ENCODE data around the gene CCDC28A. TPM values are rescaled to one million over a fixed set of nuclear protein-coding genes. Genes with fewer than 3 reads are reported as not detected.

CCDC28A gene
- polyA plus RNA-seq, 2 of the 4 experiments (the other 2 are of a cell fraction): 9.0 to 23.0 TPM

DNA sequence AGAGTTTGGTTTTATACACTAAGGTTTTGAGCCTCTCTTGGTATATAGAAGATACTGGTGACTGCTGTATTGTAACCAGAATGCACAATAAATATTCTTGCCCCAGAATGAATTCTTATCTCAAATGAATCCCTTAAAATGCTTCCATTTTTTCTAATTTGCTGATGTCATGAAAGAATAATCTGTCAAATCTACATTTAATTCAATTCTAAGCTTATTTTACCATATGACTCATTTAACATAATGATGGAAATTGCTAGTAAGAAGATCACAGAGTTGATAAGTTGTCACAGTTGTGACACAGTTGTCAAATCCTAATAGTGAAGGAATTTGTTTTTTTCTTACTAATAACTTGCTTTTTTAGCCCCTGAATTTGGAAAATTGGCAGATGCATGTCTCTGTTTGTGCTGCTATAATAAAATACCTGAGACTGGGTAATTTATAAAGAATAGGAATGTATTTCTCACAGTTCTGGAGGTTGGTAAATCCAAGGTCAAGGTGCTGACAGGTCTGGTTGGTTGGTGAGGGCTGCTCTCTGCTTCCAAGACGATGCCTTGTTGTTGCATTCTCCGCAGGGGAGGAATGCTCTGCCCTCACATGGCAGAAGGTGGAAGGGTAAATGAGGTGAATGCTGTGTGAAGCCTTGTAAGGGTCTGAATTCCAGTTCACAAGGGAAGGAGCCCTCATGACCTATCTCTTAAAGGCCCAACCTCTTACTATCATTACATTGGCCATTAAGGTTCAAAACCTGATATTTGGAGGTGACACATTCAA is 27.0 kb downstream of the CCDC28A start:
- H3K4me1 ChIP-seq: no peaks in the 10 kb centered on the region
- ATAC-seq: no peak
- ChIA-PET CTCF (interaction anchor here (0.8 kb wide), 1 partner anchor 34 kb away, joined by 4 read pairs; no protein-coding TSS in a partner anchor), POLR2A (no interaction called here)
- H3K27ac ChIP-seq: no peak overlapping the region
- H3K4me3 ChIP-seq: no peak overlapping the region
- no peaks in the 10 kb centered on the region for H3K9me3 ChIP-seq
- no peak overlapping the region for H3K4me2 ChIP-seq
- no peak for TF ChIP-seq RCOR1 (IDR thresholded peaks at IDR 0.05; ENCODE audit: low read depth, low read length)
- TF ChIP-seq HMGXB4 (CRISPR knock-in tag; IDR thresholded peaks at IDR 0.05; ENCODE audit: borderline replicate concordance): no peak
- no peak for TF ChIP-seq HDAC2 (IDR thresholded peaks at IDR 0.05)
- TF ChIP-seq JUN (IDR thresholded peaks at IDR 0.05): no peak
- TF ChIP-seq CBX8 (IDR thresholded peaks at IDR 0.05): no peak
- no peak for TF ChIP-seq SREBF2 (IDR thresholded peaks at IDR 0.05)
- no peak for TF ChIP-seq ZSCAN20 (CRISPR knock-in tag; IDR thresholded peaks at IDR 0.05)
- no peak for TF ChIP-seq TP53 (CRISPR knock-in tag; IDR thresholded peaks at IDR 0.05)
- TF ChIP-seq, protein P1, sequence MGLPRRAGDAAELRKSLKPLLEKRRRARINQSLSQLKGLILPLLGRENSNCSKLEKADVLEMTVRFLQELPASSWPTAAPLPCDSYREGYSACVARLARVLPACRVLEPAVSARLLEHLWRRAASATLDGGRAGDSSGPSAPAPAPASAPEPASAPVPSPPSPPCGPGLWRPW (IDR thresholded peaks at IDR 0.05): no peak
- TF ChIP-seq JUNB (IDR thresholded peaks at IDR 0.05): no peak
- no peak for TF ChIP-seq SMC3 (IDR thresholded peaks at IDR 0.05)
- no peak for TF ChIP-seq BHLHE40 (IDR thresholded peaks at IDR 0.05; ENCODE audit: low read depth, low read length)
- TF ChIP-seq TFCP2L1 (CRISPR knock-in tag; IDR thresholded peaks at IDR 0.05): no peak
- FAIRE-seq: no peak
- no peak for DNase-seq (ENCODE audit: low read depth in 1 of 2, low spot score in 1 of 2)
- 50% methylated on average over 2 of the region's 2 CpGs for WGBS (ENCODE audit: missing lambda C conversion rate)

DNA sequence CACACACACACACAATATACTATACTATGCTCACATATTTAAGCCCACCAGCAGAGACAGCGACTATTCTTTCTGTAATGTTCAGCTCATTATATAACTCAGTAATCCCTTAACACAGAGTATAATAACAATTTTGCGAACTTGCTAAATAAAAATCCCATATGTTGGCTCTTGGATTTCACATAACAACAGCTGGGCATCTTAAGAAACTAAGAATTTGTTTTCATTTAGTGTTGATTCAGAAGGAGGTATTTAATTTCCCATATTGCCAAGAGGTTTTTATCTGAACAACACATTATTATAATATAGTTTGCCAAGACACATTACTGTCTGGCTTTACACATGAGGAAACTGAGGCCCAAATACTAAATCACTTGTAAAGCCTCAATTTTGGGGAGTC is 29.8 kb downstream of the CCDC28A start:
- no peak overlapping the region for H3K4me3 ChIP-seq
- FAIRE-seq (no peak), ATAC-seq (no peak), DNase-seq (ENCODE audit: low read depth in 1 of 2, low spot score in 1 of 2) (no peak)
- no peak overlapping the region for H3K27ac ChIP-seq
- TF ChIP-seq CHD4 (IDR thresholded peaks at IDR 0.05; ENCODE audit: borderline replicate concordance) (no peak), KDM1A (IDR thresholded peaks at IDR 0.05; ENCODE audit: low read depth) (no peak), CBX2 (IDR thresholded peaks at IDR 0.05; ENCODE audit: borderline replicate concordance, low read depth) (no peak), HDAC2 (IDR thresholded peaks at IDR 0.05) (no peak), HOXA7 (CRISPR knock-in tag; IDR thresholded peaks at IDR 0.05) (no peak), RNF2 (IDR thresholded peaks at IDR 0.05; ENCODE audit: borderline replicate concordance, low read depth) (no peak), TP53 (CRISPR knock-in tag; IDR thresholded peaks at IDR 0.05) (no peak), POLR2AphosphoS2 (conservative IDR thresholded peaks at IDR 0.05; ENCODE audit: low read length) (no peak), FOSB (CRISPR knock-in tag; IDR thresholded peaks at IDR 0.05) (no peak), RAD21 (conservative IDR thresholded peaks at IDR 0.05 in 1 of 2, IDR thresholded peaks at IDR 0.05 in 1 of 2) (no peak), FOSL2 (IDR thresholded peaks at IDR 0.05) (no peak), FOSL2 (CRISPR knock-in tag; IDR thresholded peaks at IDR 0.05) (no peak), MAFK (IDR thresholded peaks at IDR 0.05; ENCODE audit: partially characterized antibody) (no peak), NPAS2 (CRISPR knock-in tag; IDR thresholded peaks at IDR 0.05; ENCODE audit: borderline replicate concordance) (no peak)
- TF ChIP-seq, protein P2, sequence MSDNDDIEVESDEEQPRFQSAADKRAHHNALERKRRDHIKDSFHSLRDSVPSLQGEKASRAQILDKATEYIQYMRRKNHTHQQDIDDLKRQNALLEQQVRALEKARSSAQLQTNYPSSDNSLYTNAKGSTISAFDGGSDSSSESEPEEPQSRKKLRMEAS (IDR thresholded peaks at IDR 0.05): no peak
- TF ChIP-seq, protein P3, sequence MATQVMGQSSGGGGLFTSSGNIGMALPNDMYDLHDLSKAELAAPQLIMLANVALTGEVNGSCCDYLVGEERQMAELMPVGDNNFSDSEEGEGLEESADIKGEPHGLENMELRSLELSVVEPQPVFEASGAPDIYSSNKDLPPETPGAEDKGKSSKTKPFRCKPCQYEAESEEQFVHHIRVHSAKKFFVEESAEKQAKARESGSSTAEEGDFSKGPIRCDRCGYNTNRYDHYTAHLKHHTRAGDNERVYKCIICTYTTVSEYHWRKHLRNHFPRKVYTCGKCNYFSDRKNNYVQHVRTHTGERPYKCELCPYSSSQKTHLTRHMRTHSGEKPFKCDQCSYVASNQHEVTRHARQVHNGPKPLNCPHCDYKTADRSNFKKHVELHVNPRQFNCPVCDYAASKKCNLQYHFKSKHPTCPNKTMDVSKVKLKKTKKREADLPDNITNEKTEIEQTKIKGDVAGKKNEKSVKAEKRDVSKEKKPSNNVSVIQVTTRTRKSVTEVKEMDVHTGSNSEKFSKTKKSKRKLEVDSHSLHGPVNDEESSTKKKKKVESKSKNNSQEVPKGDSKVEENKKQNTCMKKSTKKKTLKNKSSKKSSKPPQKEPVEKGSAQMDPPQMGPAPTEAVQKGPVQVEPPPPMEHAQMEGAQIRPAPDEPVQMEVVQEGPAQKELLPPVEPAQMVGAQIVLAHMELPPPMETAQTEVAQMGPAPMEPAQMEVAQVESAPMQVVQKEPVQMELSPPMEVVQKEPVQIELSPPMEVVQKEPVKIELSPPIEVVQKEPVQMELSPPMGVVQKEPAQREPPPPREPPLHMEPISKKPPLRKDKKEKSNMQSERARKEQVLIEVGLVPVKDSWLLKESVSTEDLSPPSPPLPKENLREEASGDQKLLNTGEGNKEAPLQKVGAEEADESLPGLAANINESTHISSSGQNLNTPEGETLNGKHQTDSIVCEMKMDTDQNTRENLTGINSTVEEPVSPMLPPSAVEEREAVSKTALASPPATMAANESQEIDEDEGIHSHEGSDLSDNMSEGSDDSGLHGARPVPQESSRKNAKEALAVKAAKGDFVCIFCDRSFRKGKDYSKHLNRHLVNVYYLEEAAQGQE (IDR thresholded peaks at IDR 0.05): no peak
- TF ChIP-seq, protein P4, sequence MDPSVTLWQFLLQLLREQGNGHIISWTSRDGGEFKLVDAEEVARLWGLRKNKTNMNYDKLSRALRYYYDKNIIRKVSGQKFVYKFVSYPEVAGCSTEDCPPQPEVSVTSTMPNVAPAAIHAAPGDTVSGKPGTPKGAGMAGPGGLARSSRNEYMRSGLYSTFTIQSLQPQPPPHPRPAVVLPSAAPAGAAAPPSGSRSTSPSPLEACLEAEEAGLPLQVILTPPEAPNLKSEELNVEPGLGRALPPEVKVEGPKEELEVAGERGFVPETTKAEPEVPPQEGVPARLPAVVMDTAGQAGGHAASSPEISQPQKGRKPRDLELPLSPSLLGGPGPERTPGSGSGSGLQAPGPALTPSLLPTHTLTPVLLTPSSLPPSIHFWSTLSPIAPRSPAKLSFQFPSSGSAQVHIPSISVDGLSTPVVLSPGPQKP (IDR thresholded peaks at IDR 0.05; ENCODE audit: low read depth, low read length): no peak
- TF ChIP-seq, protein P5, sequence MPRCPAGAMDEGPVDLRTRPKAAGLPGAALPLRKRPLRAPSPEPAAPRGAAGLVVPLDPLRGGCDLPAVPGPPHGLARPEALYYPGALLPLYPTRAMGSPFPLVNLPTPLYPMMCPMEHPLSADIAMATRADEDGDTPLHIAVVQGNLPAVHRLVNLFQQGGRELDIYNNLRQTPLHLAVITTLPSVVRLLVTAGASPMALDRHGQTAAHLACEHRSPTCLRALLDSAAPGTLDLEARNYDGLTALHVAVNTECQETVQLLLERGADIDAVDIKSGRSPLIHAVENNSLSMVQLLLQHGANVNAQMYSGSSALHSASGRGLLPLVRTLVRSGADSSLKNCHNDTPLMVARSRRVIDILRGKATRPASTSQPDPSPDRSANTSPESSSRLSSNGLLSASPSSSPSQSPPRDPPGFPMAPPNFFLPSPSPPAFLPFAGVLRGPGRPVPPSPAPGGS (IDR thresholded peaks at IDR 0.05): no peak
- TF ChIP-seq, protein P6, sequence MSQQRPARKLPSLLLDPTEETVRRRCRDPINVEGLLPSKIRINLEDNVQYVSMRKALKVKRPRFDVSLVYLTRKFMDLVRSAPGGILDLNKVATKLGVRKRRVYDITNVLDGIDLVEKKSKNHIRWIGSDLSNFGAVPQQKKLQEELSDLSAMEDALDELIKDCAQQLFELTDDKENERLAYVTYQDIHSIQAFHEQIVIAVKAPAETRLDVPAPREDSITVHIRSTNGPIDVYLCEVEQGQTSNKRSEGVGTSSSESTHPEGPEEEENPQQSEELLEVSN (IDR thresholded peaks at IDR 0.05; ENCODE audit: borderline replicate concordance, low read depth): no peak
- H3K9me3 ChIP-seq: no peaks in the 10 kb centered on the region
- 48% methylated on average over 2 of the region's 2 CpGs for WGBS (ENCODE audit: missing lambda C conversion rate)
- POLR2A ChIA-PET: no interaction called here
- H3K4me1 ChIP-seq: no peaks in the 10 kb centered on the region
- CTCF ChIA-PET: interaction anchor here (0.6 kb wide), 1 partner anchor 28 kb away, joined by 3 read pairs; no protein-coding TSS in a partner anchor
- no peak overlapping the region for H3K4me2 ChIP-seq

All from A549 (cell line).